ENCODE data around the gene TEX55.

The TEX55 gene

DNA sequence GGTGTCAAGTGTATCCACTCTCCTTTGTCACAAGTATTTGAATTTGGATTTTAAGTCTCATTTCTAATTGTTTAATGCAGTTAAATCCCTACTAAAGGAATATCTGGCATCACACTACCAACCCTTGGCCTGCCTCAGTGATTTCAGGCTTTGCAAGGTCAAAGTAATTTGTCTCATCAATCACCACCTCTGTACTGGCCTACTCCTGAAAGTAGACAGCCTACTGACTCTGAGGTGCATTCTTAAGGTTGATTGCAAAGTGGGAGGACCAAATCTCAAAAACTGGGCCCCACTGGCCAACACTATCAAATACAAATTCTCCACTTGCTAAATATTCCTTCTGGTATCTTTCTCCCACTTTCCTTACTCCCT, 851 bp upstream of the TEX55 start:
- POLR2A ChIA-PET: interaction anchor here (1.0 kb wide), 1 partner anchor 96 kb away, joined by 4 read pairs; the partner anchor contains the start of gene B4GALT4
- no peak overlapping the region for H3K4me3 ChIP-seq (ENCODE audit: low read depth, low read length)
- DNase-seq (ENCODE audit: low read depth, low spot score): no peak
- TF ChIP-seq, protein P1, sequence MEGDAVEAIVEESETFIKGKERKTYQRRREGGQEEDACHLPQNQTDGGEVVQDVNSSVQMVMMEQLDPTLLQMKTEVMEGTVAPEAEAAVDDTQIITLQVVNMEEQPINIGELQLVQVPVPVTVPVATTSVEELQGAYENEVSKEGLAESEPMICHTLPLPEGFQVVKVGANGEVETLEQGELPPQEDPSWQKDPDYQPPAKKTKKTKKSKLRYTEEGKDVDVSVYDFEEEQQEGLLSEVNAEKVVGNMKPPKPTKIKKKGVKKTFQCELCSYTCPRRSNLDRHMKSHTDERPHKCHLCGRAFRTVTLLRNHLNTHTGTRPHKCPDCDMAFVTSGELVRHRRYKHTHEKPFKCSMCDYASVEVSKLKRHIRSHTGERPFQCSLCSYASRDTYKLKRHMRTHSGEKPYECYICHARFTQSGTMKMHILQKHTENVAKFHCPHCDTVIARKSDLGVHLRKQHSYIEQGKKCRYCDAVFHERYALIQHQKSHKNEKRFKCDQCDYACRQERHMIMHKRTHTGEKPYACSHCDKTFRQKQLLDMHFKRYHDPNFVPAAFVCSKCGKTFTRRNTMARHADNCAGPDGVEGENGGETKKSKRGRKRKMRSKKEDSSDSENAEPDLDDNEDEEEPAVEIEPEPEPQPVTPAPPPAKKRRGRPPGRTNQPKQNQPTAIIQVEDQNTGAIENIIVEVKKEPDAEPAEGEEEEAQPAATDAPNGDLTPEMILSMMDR (IDR thresholded peaks at IDR 0.05; ENCODE audit: insufficient read depth, low read length, missing control alignments): no peak
- CTCF ChIA-PET: interaction anchor here (0.8 to 6.7 kb wide), 14 partner anchors 9 to 263 kb away, joined by 3 to 173 read pairs (median 4); partner anchors contain the start of gene B4GALT4

DNA sequence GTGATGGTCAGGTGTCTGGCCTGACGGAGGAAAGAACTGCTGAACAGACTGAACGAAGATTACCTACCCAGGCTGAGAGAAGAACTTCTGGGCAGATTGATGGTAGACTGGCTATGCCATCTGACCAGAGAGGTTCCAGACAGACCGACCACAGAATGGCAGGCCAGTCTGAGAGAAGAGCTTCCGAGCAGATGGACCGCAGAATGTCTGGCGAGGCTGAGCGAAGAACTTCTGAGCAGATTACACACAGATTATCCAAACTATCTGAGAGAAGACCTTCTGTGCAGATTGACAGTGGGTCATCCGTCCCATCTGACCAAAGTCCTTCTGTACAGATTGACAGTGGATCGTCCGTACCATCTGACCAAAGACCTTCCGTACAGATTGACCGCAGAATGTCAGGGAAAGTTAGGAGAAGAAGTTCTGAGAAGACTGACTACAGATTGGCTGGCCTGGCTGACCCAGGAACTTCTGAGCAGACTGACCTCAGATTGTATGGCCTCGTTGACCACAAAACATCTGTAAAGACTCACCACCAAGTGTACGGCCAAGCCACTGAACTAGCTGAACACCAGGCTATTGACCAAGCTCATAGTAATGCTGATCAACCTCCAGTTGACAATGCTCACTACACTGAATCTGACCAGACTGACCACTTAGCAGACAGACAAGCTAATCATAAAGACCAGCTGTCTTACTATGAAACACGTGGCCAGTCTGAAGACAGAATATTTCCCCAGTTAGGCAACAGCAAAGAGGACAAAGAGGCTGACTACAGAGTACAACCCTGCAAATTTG, 812 bp downstream of the TEX55 start:
- TF ChIP-seq, protein P1 (IDR thresholded peaks at IDR 0.05; ENCODE audit: insufficient read depth, low read length, missing control alignments): no peak
- ChIA-PET CTCF (interaction anchor here (0.7 to 6.7 kb wide), 15 partner anchors 10 to 534 kb away, joined by 3 to 173 read pairs (median 4); partner anchors contain the start of genes B4GALT4 and IGSF11), POLR2A (interaction anchor here (1.4 kb wide), 1 partner anchor 94 kb away, joined by 3 read pairs; the partner anchor contains the start of gene B4GALT4)
- DNase-seq (ENCODE audit: low read depth, low spot score): no peak
- H3K4me3 ChIP-seq (ENCODE audit: low read depth, low read length): no peak overlapping the region

DNA sequence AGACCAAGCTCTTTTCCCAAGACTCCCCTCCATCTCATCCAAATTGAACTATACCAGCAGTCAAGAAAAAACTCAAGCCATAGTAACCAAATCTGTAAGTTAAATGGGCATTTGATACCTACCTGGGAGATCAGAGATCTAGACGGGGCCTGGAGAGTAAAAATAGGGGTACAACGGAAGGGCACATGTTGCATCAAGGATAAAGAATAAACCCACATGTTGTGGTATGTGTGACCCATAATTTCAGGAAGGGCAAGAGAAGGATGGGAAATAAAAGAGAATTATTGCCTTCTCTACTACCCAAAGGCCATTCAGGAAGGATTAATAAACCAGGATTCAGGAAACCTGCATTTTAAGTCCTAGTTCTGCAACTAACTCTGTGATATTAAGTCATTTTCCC, 1.5 kb downstream of the TEX55 start:
- ChIA-PET POLR2A (interaction anchor here (1.4 kb wide), 1 partner anchor 93 kb away, joined by 3 read pairs; the partner anchor contains the start of gene B4GALT4), CTCF (interaction anchor here (0.7 to 6.7 kb wide), 8 partner anchors 11 to 534 kb away, joined by 3 to 173 read pairs (median 6); partner anchors contain the start of genes B4GALT4 and IGSF11)
- H3K4me3 ChIP-seq (ENCODE audit: low read depth, low read length): no peak overlapping the region
- DNase-seq (ENCODE audit: low read depth, low spot score): no peak
- TF ChIP-seq, protein P1 (IDR thresholded peaks at IDR 0.05; ENCODE audit: insufficient read depth, low read length, missing control alignments): no peak

DNA sequence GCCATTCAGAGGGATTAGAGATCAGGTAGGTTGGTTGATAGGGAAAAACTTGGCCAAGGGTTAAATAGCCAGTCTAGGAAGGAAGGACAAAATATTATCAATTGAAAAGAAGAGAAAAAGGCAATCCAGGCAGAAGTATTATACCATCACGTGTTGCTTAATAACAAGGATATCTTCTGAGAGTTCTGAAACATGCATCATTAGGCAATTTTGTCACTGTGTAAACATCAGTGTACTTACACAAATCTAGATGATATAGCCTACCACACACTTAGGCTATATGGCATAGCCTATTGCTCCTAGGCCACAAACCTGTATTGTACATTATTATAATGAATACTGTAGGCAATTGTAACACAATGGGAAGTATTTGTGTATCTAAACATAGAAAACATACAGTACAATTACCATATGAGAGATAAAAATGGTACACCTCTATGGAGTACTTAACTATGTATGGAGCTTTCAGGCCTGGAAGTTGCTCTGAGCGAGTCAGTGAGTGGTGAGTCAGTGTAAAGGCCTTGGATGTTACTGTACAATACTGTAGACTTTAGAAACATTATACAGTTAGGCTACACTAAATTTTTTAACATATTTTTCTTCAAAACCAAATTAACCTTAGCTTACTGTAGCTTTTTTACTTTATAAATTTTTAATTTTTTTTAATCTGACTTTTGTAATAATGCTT, 2.7 kb downstream of the TEX55 start:
- H3K4me3 ChIP-seq (ENCODE audit: low read depth, low read length): no peak overlapping the region
- peak; percentile 33 for DNase-seq (ENCODE audit: low read depth, low spot score)
- TF ChIP-seq, protein P1 (IDR thresholded peaks at IDR 0.05; ENCODE audit: insufficient read depth, low read length, missing control alignments): no peak
- CTCF ChIA-PET: interaction anchor here (0.6 to 1.5 kb wide), 4 partner anchors 34 to 97 kb away, joined by 3 to 9 read pairs (median 3); partner anchors contain the start of gene B4GALT4
- POLR2A ChIA-PET: interaction anchor here (0.7 kb wide), 1 partner anchor 92 kb away, joined by 3 read pairs; the partner anchor contains the start of gene B4GALT4

DNA sequence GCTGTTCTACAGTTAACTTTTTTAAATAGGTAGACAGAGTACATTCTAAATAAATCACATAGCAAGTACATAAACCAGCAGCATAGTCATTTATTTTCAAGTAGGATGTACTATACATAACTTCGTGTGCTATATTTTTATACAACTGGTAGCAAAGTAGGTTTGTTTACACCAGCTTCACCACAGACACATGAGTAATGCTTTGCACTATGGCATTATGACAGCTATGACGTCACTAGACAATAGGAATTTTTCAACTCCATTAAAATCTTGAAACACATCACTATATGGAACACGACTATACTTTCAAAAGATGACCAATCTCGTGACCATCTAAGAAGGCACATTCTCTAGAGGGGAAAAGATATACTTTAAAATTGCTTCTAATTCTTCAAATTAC, 3.5 kb downstream of the TEX55 start:
- TF ChIP-seq, protein P1 (IDR thresholded peaks at IDR 0.05; ENCODE audit: insufficient read depth, low read length, missing control alignments): no peak
- CTCF ChIA-PET: interaction anchor here (0.6 to 1.5 kb wide), 4 partner anchors 33 to 96 kb away, joined by 3 to 9 read pairs (median 3); partner anchors contain the start of gene B4GALT4
- H3K4me3 ChIP-seq (ENCODE audit: low read depth, low read length): no peak overlapping the region
- POLR2A ChIA-PET: interaction anchor here (0.7 kb wide), 1 partner anchor 91 kb away, joined by 3 read pairs; the partner anchor contains the start of gene B4GALT4
- peak; percentile 42 for DNase-seq (ENCODE audit: low read depth, low spot score)
